Measurements from ENCODE around the gene TSR1.

GRCh38 chr17:2336215-2336851, at the start of gene TSR1:
- peak; percentile 71 to 93 for TF ChIP-seq POLR2A (IDR thresholded peaks at IDR 0.05)
- TF ChIP-seq, protein P1, sequence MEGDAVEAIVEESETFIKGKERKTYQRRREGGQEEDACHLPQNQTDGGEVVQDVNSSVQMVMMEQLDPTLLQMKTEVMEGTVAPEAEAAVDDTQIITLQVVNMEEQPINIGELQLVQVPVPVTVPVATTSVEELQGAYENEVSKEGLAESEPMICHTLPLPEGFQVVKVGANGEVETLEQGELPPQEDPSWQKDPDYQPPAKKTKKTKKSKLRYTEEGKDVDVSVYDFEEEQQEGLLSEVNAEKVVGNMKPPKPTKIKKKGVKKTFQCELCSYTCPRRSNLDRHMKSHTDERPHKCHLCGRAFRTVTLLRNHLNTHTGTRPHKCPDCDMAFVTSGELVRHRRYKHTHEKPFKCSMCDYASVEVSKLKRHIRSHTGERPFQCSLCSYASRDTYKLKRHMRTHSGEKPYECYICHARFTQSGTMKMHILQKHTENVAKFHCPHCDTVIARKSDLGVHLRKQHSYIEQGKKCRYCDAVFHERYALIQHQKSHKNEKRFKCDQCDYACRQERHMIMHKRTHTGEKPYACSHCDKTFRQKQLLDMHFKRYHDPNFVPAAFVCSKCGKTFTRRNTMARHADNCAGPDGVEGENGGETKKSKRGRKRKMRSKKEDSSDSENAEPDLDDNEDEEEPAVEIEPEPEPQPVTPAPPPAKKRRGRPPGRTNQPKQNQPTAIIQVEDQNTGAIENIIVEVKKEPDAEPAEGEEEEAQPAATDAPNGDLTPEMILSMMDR (IDR thresholded peaks at IDR 0.05): no peak

All from adrenal gland (tissue), 5 donors.